Prostate gland (tissue), 2 donors: ENCODE data around the gene PMP22.

Experiments used
- POLR2AphosphoS5 ChIP-seq: sonication (generic); formaldehyde crosslinking; IDR thresholded peaks from one replicate; pipeline ENCODE4 v1.6.1; 2017; ENCODE audit warnings: antibody characterized with exemption
- TF ChIP-seq, protein P1 (sequence below), 4 experiments: fragments of 200-600 bp in 2 of 4; fragments of 450-650 bp in 2 of 4; sonication (generic) in 2 of 4; IDR thresholded peaks; 1 replicate in 3 of 4; 2 replicates in 1 of 4; pipeline ENCODE4 v1.5.1; 2016 to 2019; ENCODE audit warnings: antibody characterized with exemption in 4 of 4, mild to moderate bottlenecking in 2 of 4, moderate library complexity in 2 of 4

DNA sequence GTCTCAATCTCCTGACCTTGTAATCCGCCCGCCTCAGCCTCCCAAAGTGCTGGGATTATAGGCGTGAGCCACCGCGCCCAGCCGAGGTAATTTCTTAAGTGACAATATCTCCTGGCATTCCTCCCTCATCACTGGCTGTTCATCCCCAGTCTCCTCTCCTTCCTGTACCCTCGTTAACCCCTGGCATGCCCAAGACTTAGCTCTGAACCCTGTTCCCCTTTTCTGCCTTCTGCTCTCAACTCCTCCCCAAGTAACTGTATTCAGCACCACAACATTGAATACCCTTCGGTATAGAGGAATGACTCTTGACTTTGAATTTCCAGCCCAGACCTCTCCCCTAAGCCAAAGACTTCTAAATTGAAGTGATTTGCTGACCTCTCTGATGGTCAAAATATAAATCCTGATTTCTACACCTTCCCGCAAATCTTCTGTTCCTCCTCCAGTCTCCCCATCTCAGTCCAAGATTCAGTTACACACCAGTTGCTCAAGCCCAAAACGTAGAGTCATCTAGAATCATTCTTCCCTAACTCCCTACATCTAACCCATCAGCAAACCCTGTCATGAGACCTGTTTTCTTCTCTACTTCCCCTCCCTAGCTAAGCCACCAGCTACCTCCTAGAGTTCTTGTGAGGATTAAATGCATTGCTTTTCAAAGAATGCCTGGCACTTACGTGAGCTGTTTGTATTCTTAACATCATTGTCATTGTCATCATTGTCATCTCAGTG, 14.8 kb downstream of the PMP22 start:
- TF ChIP-seq, protein P1, sequence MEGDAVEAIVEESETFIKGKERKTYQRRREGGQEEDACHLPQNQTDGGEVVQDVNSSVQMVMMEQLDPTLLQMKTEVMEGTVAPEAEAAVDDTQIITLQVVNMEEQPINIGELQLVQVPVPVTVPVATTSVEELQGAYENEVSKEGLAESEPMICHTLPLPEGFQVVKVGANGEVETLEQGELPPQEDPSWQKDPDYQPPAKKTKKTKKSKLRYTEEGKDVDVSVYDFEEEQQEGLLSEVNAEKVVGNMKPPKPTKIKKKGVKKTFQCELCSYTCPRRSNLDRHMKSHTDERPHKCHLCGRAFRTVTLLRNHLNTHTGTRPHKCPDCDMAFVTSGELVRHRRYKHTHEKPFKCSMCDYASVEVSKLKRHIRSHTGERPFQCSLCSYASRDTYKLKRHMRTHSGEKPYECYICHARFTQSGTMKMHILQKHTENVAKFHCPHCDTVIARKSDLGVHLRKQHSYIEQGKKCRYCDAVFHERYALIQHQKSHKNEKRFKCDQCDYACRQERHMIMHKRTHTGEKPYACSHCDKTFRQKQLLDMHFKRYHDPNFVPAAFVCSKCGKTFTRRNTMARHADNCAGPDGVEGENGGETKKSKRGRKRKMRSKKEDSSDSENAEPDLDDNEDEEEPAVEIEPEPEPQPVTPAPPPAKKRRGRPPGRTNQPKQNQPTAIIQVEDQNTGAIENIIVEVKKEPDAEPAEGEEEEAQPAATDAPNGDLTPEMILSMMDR (IDR thresholded peaks at IDR 0.05): no peak
- no peak for TF ChIP-seq POLR2AphosphoS5
